Thyroid gland (tissue), 4 donors: Measurements from ENCODE around the gene BCO2. TPM values are rescaled to one million over a fixed set of nuclear protein-coding genes. Genes with fewer than 3 reads are reported as not detected.

Experiments used
- DNase-seq, 2 donors: peaks; one replicate each; pipeline ENCODE4 v3.0.0-alpha.2; 2019
- H3K27ac ChIP-seq, 3 donors: fragments of 200-600 bp; sonication (generic); 1 replicate in 2 of 3; 2 replicates in 1 of 3; pipeline ENCODE4 v1.5.1; 2016 to 2019; ENCODE audit warnings: mild to moderate bottlenecking in 1 of 3, moderate library complexity in 1 of 3
- H3K27me3 ChIP-seq: fragments of 200-600 bp; sonication (generic); one replicate; pipeline ENCODE4 v1.5.1; 2019
- H3K36me3 ChIP-seq, 2 donors: fragments of 200-600 bp; sonication (generic); one replicate each; pipeline ENCODE4 v1.5.1; 2016 to 2019
- H3K4me1 ChIP-seq, 2 donors: fragments of 200-600 bp; sonication (generic); one replicate each; pipeline ENCODE4 v1.5.1; 2017 to 2019
- H3K4me3 ChIP-seq, 3 donors: fragments of 200-600 bp; sonication (generic); replicated peaks in 1 of 3; 1 replicate in 2 of 3; 2 replicates in 1 of 3; pipeline ENCODE4 v1.5.1; 2016; ENCODE audit warnings: mild to moderate bottlenecking in 1 of 3
- H3K9me3 ChIP-seq: fragments of 200-600 bp; sonication (generic); one replicate; pipeline ENCODE4 v1.5.1; 2017
- POLR2A ChIP-seq, 2 donors: fragments of 450-650 bp; IDR thresholded peaks; one replicate each; pipeline ENCODE4 v1.6.1; 2017; ENCODE audit warnings: antibody characterized with exemption in 2 of 2, mild to moderate bottlenecking in 2 of 2, moderate library complexity in 1 of 2
- WGBS, 2 donors: methylation state at CpG; one replicate each; pipeline ENCODE4 v1.1.5; 2017; 5-methylcytosine and 5-hydroxymethylcytosine counted together
- intact Hi-C: fragments of 100-400 bp; cut with DNase I; formaldehyde crosslinking; loops from one replicate; pipeline ENCODE4 v1.15.1; 2023
- total RNA-seq, 4 donors: library from RNA; depleted of rRNA; stranded (reverse); fragments of >200 nt; gene quantifications; one replicate each; pipeline ENCODE4 v1.2.3, GENCODE V29; 2016
- TF ChIP-seq, protein P1 (sequence below), 6 experiments: fragments of 200-600 bp in 3 of 6; fragments of 450-650 bp in 3 of 6; sonication (generic) in 3 of 6; IDR thresholded peaks; one replicate each; pipeline ENCODE4 v1.5.1; 2016 to 2019; ENCODE audit warnings: antibody characterized with exemption in 6 of 6, mild to moderate bottlenecking in 2 of 6, inconsistent platforms in 1 of 6, moderate library complexity in 1 of 6

BCO2 gene
- total RNA-seq, 4 donors from 2014 or later = 6.6 to 15.9 (median 11.1) TPM

- TF ChIP-seq POLR2A (IDR thresholded peaks at IDR 0.05) = no peak
- TF ChIP-seq, protein P1, sequence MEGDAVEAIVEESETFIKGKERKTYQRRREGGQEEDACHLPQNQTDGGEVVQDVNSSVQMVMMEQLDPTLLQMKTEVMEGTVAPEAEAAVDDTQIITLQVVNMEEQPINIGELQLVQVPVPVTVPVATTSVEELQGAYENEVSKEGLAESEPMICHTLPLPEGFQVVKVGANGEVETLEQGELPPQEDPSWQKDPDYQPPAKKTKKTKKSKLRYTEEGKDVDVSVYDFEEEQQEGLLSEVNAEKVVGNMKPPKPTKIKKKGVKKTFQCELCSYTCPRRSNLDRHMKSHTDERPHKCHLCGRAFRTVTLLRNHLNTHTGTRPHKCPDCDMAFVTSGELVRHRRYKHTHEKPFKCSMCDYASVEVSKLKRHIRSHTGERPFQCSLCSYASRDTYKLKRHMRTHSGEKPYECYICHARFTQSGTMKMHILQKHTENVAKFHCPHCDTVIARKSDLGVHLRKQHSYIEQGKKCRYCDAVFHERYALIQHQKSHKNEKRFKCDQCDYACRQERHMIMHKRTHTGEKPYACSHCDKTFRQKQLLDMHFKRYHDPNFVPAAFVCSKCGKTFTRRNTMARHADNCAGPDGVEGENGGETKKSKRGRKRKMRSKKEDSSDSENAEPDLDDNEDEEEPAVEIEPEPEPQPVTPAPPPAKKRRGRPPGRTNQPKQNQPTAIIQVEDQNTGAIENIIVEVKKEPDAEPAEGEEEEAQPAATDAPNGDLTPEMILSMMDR (IDR thresholded peaks at IDR 0.05) = no peak
- H3K27ac ChIP-seq = peak overlapping the region in 1 of 3 donors; percentile 19
- WGBS, 2 donors = 76 to 78% methylated on average over 4 of the region's 4 CpGs
- H3K4me1 ChIP-seq = peaks cover 5 to 16% of the 10 kb centered on the region in 2 donors
- DNase-seq = no peak
- no peaks in the 10 kb centered on the region for H3K36me3 ChIP-seq
- intact Hi-C loops = no loop called here
- no peak overlapping the region for H3K4me3 ChIP-seq
- H3K27me3 ChIP-seq = no peaks in the 10 kb centered on the region
- H3K9me3 ChIP-seq = no peaks in the 10 kb centered on the region
These were observed 47.0 kb downstream of the BCO2 start for GRCh38 chr11:112222303-112222702.

- no peak for DNase-seq
- Histone ChIP-seq H3K36me3 (no peaks in the 10 kb centered on the region), H3K4me3 (no peak overlapping the region), H3K27me3 (no peaks in the 10 kb centered on the region), H3K9me3 (no peaks in the 10 kb centered on the region), H3K4me1 (peaks cover 8 to 22% of the 10 kb centered on the region in 2 donors), H3K27ac (no peak overlapping the region)
- no peak for TF ChIP-seq POLR2A (IDR thresholded peaks at IDR 0.05)
- TF ChIP-seq, protein P1 (IDR thresholded peaks at IDR 0.05) = no peak
- intact Hi-C loops = no loop called here
- WGBS, 2 donors = 62 to 69% methylated on average over 1 of the region's 1 CpG
These were observed 47.8 kb downstream of the BCO2 start for GRCh38 chr11:112223121-112223520.

- H3K27ac ChIP-seq = no peak overlapping the region
- H3K9me3 ChIP-seq = no peaks in the 10 kb centered on the region
- peaks cover 8 to 22% of the 10 kb centered on the region in 2 donors for H3K4me1 ChIP-seq
- intact Hi-C loops = no loop called here
- H3K36me3 ChIP-seq = no peaks in the 10 kb centered on the region
- 89 to 90% methylated on average over 5 of the region's 5 CpGs for WGBS, 2 donors
- DNase-seq = no peak
- H3K27me3 ChIP-seq = no peaks in the 10 kb centered on the region
- TF ChIP-seq POLR2A (IDR thresholded peaks at IDR 0.05) = no peak
- TF ChIP-seq, protein P1 (IDR thresholded peaks at IDR 0.05) = no peak
- no peak overlapping the region for H3K4me3 ChIP-seq
These were observed 48.6 kb downstream of the BCO2 start for GRCh38 chr11:112223754-112224532.

DNA sequence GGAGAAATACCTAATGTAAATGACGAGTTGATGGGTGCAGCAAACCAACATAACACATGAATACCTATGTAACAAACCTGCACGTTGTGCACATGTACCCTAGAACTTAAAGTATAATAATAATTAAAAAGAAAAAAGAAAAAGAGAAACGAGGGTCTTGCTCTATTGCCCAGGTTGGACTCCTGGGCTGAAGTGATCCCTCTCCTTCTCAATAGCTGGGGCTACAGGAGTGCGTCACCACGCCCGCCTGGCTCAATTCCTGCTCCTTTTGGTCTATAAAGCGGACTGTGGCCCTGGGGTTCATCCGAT, 50.4 kb downstream of the BCO2 start:
- intact Hi-C loops = no loop called here
- Histone ChIP-seq H3K4me3 (peak overlapping the region; percentile 50 to 98 (median 88)), H3K4me1 (peaks cover 8 to 22% of the 10 kb centered on the region in 2 donors), H3K27me3 (no peaks in the 10 kb centered on the region), H3K27ac (peak overlapping the region; percentile 90 to 99 (median 99)), H3K36me3 (peaks cover 0 to 7% of the 10 kb centered on the region in 2 donors), H3K9me3 (no peaks in the 10 kb centered on the region)
- TF ChIP-seq, protein P1 (IDR thresholded peaks at IDR 0.05) = no peak
- TF ChIP-seq POLR2A (IDR thresholded peaks at IDR 0.05) = no peak
- DNase-seq = no peak
- 27 to 31% methylated on average over 8 of the region's 8 CpGs for WGBS, 2 donors

- Histone ChIP-seq H3K27me3 (no peaks in the 10 kb centered on the region), H3K36me3 (peaks cover 0 to 13% of the 10 kb centered on the region in 2 donors), H3K4me1 (peaks cover 8 to 17% of the 10 kb centered on the region in 2 donors), H3K4me3 (peak within 1 kb of the TSS; percentile 50 to 98 (median 88)), H3K9me3 (no peaks in the 10 kb centered on the region), H3K27ac (peak within 1 kb of the TSS; percentile 90 to 99 (median 99))
- peak; percentile 85 to 86 for DNase-seq
- 0 to 2% methylated on average over 9 to 17 of the region's 70 CpGs for WGBS, 2 donors
- intact Hi-C loops = no loop called here
- peak; percentile 21 to 92 for TF ChIP-seq POLR2A (IDR thresholded peaks at IDR 0.05)
- TF ChIP-seq, protein P1 (IDR thresholded peaks at IDR 0.05) = no peak
These were observed 50.9 kb downstream of the BCO2 start, which contains the start of gene PTS for GRCh38 chr11:112226062-112226830. Gene PTS (plus strand): TSS chr11:112226428. CDS start chr11:112226444, 16 bp downstream.
